HK-2 (cell line): ENCODE results near the gene CHMP4B.

ENCODE experiments used
- DNase-seq: peaks from one replicate; pipeline ENCODE4 v3.0.0-alpha.2; 2018; ENCODE audit not compliant: unreplicated experiment

CHMP4B gene

GRCh38 chr20:33820362-33820761, 9.2 kb downstream of the CHMP4B start:
- no peak for DNase-seq

DNA sequence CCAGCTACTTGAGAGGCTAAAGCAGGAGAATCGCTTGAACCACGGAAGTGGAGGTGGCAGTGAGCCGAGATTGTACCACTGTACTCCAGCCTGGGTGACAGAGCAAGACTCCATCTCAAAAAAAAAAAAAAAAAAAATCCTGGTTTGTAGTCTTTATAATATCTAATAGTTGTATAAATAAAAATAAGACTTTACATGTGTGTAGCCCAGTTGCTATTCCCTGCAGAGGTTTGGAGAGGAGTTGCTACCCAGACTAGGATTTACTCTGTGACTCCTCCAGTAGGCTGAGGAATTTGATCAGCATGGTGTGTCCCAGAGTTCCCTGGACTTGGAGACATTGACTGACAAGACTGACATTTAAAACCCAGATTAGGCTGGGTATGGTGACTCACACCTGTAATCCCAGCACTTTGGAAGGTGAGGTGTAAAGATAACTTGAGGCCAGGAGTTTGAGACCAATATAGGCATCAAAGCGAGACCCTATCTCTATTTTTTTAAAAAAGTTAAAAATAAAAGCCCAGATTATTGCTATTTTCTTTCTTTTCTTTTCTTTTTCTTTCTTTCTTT, 10.2 kb downstream of the CHMP4B start:
- DNase-seq: no peak

- no peak for DNase-seq
Measured at GRCh38 chr20:33822423-33822822, 11.3 kb downstream of the CHMP4B start.

DNA sequence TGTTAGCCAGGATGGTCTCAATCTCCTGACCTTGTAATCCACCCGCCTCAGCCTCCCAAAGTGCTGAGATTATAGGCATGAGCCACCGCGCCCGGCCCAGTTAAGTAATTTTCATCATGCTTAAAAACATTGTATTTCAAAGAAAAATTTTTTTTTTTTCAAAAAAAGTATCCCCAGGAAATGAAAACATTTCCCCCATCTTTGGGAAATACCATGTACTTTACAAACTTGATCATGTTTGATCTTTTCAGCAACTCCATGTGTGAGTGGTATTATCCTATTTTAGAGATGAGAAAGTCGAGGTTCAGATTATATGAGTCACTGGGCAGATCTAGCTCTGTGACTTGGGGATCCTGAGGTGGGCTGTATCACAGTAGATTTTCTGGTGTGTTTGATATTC, 11.8 kb downstream of the CHMP4B start:
- DNase-seq: no peak

DNA sequence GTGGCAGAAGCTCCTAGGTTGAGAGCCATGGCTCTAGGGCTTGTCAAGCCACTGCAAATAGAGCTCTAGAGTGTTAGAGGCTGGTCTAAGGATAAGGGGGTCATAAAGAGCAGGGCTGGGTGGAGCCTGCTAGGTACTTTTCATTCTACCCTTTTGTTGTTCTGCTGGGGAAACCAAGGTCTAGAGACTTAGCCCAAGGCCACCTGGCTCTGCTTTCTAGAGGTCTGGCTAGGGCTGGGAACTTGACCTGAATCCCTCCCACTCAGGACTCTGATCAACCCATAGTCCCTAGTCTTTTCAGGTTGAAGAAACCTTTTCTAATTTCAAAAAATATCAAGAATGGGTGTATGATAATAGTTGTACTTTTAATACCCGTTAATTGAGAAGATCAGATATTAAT, 13.7 kb downstream of the CHMP4B start:
- no peak for DNase-seq

DNA sequence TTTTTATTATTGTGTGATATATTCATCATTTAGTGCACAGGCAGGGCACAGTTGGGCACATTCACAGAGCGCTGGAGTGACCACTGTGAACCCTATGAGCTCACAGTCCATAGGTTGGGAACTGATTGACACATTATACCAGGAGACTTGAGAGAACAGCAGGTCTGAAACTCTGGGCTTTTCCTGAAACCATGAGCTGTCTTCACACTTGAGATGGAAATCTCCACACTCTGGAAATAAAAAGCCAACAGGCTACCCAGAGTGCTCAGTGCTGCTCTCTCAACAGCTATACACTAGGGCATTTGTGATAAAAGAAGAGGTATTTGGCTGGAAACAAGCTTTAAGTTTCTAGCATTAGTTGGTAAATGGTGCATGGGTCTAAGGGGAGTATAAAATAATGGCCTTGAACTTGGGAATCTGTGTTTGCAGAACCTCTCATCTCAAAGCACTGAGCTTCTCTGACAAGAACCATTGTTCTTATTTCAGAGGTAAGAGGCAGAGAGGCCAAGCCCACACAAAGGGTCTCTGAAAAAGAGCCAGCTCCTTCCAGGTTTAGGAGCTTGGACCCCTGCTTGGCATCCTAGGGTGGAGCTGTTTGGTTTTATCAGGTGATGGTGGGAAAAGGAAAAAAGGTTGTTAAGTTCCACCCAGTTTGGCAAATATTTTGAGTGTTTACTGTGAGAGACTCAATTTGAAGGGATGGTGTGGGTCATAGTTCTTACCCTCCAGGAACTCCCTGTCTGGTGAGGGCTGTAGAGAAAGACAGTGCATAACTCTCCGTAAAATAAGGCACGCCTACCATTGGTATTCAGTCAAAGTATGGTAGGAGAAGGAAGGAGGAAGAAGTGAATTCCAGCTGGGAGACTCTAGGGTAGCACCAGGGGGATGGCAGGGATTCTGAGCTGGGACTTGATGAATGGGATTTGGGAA, 14.5 kb downstream of the CHMP4B start:
- no peak for DNase-seq

- no peak for DNase-seq
Measured at GRCh38 chr20:33826270-33826897, 15.2 kb downstream of the CHMP4B start.

- no peak for DNase-seq
Measured at GRCh38 chr20:33827109-33827508, 16.0 kb downstream of the CHMP4B start.

DNA sequence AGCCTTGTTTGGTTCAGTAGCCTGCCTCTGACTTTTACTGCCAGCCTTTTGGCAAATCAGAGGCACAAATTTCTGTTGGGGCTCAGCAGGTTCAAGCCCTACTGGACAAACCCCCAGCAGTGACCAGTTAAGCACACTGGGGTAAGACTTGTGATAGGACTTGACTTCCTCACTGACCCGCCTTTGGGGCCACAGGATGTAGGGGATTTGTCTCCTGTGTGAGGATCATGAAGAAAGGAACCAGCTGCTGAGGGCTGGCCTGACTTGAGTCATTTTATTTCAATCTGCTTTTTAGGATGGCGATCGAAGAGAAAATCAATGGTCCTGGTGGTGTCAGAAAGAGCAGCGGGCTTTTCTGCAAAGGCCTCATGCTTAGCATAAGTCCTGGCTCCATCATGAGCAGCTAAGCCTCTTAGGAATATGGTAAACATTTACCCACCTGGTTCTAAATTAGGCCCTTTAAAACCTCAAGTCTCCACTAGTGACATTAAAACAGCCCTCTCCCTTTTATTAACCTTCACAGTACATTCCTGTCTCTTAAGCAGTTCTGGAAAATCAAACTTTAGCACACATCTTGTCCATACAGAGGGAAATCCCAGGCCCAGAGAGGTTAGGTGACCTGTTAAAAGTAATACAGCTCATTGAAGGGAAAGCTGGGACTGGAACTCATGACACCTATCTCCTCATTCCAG, 16.6 kb downstream of the CHMP4B start:
- DNase-seq: no peak

DNA sequence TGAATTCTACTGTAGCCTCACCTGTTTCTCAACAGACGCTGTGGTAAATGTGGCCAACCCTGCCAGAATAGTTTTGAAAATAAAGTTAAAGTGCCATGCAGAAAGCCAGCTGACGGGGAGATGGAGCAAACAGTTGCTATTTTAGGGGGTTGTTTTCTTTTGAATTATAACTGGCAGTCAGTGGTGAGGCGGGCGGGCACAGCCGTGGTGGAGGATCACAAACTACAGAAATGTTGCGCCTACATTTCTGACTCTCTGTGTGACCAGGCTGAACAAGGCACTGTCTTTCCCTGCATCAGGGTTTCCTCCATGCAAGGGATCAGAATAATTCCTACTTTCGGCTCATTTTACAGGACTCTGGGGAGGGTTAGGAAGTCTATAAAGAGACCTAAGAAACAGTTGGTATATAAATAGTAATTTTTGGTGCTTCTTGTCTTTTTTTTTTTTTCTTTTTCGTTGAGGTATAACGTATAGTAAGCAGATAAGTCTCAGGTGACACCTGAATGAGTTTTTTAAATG, 17.2 kb downstream of the CHMP4B start:
- DNase-seq: no peak

DNA sequence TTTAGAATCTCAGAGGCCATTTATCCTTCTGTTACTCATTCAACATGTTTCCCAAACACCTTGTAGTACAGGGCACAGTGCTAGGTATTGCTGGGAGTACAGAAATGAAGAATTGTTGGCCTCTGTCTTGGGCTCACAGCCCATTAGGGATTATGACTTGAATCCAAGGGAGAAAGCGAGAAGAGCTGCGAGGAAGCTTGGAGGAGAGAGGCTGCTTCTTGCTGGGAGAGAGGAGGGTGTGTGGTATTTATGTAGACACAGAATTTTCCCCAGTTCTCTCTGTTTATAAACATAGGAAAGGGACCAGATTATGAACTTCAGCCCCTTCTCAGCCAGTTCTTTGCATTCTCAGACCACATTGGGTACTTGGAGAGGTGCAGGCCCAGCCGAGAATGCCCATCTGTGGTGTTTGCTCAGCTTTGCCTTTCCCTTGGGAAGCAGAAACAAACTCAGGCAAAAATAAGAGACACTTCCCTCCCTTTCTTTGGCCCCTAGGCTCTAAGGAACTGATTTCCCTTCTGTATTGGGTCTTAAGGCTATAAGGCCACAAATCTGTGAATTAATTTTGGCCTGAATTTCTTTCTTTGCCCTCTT, 17.9 kb downstream of the CHMP4B start:
- DNase-seq: no peak

GRCh38 chr20:33829636-33830035, 18.5 kb downstream of the CHMP4B start:
- DNase-seq: no peak

DNA sequence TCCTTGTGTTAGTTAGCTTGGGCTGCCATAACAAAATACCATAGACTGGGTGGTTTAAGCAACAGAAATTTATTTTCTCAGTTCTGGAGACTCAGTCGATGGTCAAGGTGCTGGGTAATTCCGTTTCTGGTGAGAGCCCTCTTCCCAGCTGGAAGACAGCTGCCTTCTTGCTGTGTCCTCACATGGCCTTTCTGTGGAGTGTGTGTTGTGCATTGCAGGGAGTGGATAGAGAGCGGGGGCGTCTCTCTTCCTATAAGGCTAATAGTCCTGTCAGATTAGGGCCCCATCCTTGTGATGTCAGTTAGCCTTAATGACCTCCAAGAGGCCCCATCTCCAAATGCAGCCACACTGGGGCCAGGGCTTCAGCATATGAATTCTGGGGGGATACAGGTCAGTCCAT, 19.2 kb downstream of the CHMP4B start:
- DNase-seq: no peak

DNA sequence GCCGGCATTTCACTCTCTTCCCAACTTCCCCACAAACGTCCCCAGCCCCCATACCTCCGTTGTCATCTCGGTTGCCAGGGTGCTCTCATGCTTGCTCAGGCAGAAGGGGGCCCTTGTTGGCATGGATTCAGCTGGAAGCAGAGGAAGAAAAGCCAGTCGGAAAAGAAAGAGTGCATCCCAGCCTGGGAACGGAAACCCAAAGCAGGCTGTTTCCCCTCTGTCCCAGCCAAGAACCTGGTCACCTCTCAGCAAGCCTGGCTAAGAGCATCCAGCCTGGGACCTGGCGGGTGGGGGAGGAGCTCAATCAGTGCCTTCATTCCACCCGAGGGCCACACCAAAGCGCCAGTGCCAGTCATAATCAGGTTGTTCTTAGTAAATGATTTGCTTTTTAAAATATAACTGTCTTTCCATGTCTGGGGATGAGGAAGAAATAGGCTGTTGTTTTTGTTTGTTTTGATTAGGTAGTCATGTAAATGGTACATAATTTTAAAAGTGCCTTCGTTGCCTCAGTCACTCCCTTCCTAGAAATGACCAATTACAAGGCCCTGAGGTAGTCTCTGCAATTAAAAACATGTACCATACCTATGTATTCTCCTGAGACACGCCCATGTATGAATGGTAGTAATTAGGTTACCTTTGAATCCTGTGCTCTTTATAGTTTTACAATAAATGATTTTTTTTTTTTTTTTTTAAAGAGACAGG, 21.1 kb downstream of the CHMP4B start:
- DNase-seq: no peak

DNA sequence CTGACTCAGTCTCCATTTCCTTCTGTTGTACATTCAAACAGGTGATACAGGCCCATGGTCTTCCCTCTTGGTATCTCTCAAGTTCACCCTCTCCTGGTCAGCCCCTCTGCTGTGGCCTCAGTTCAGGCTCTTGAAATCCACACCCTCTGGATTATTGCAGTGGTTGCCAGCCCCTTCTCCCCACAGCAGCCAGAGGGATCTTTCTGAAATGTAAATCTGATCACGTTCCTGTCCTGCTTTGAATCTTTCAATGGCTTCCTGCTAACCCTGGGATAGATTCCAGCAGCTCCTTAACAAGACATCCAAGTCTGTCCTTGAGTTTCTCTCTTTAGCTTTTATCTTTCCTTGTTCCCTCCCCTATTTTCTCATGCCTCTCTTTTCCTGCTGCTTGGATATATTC, 22.2 kb downstream of the CHMP4B start:
- no peak for DNase-seq

DNA sequence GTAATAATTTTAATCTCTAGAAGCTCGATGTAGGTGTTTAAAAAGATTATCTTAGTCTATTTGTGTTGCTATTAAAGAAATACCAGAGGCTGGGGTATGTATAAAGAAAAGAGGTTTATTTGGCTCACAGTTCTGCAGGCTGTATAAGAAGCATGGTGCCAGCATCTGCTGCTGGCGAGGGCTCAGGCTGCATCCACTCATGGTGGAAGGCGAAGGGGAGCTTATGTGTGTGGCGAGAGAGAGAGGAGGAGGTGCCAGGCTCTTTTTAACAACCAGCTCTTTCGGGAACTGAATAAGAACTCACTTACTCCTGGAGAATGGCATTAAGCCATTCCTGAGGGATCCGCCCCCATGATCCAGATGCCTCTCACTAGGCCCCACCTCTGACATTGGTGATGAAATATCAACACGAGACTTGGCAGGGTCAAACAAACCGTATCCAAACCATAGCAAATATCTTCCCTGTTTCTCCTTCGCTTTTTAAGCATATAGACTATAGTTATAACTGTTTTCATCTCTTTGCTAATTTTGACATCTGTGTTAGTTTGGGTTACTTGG, 24.5 kb downstream of the CHMP4B start:
- DNase-seq: no peak

DNA sequence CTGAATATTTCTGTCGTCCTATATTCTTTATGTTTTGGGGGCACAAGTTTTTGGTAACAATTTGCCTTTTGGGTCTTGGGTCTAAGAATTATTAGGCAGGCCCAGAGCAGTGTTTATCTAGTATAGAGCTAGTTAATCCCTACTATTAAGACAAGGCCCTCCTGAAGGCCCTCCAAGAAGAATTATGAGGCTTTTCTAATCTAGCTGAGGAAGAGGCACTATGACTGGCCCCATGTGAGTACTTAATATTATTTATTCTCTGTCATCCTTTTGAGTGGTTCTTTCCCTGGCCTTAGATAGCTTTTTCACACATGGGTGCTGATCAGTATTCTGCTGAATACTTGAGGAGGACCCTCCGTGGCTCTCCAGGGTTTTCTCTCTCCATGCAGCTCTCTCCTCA, 25.1 kb downstream of the CHMP4B start:
- no peak for DNase-seq

- DNase-seq: no peak
Measured at GRCh38 chr20:33837096-33837830, 26.1 kb downstream of the CHMP4B start.

DNA sequence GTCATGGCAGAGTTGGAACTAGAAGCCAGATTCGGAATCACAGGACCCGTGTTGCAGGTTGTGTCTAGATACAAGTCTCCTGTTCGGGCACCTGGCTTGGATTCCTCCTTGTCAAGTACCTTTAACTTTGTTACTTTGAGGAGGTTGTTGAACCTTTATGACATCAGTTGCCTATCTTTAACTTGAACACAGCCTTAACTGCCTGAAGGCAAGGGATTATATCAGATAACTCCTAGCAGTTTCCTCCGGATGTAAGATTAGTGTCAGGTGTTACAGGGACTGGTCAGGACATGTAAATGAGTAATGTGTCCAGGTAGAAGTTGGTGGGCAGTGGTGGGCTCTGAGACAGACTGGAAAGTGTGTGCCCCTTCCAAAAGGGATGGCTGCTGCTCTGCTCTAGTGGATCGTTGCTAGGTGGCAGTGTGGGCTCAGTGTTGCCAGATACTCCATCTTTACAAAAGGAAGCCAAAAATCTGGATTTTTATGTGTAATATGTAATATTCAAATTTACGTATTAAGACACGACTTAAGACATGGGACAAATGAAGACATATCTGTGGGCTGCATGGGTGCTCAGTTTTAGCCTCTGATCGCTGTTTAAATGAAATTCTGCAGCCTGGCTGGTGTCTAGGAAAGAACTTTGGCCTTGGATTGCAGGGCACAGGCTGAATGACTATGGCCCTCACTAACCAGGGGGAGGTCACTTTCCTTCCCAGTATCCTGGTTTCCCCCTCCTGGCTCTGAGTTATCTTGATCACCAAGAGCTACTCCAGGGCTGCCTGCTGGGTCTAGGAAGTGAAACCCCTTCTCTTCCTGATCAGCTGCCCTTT, 27.1 kb downstream of the CHMP4B start:
- DNase-seq: no peak
